ENCODE data around the gene GALNS.
A peak's percentile ranks its signal among the peaks of the same experiment; 100 is the strongest.

GALNS gene

GRCh38 chr16:88813269-88814143 lies 43.2 kb downstream of the GALNS start:
- no peak for DNase-seq

GRCh38 chr16:88812513-88813268 lies 44.1 kb downstream of the GALNS start:
- DNase-seq: no peak

- peak; percentile 49 for DNase-seq
These were observed 44.8 kb downstream of the GALNS start, which contains the start of gene APRT for GRCh38 chr16:88811769-88812512. APRT (minus strand) TSS chr16:88811928; CDS start chr16:88811899, 29 bp downstream.

GRCh38 chr16:88810912-88811768 lies 45.6 kb downstream of the GALNS start:
- DNase-seq: no peak

- DNase-seq: no peak
These were observed 46.4 kb downstream of the GALNS start for GRCh38 chr16:88810166-88810911.

GRCh38 chr16:88809676-88810165 lies 47.0 kb downstream of the GALNS start:
- DNase-seq: no peak

- no peak for DNase-seq
These were observed 47.6 kb downstream of the GALNS start for GRCh38 chr16:88809068-88809675.

GRCh38 chr16:88807626-88808453 lies 48.9 kb downstream of the GALNS start:
- no peak for DNase-seq

GRCh38 chr16:88807142-88807625 lies 49.6 kb downstream of the GALNS start:
- DNase-seq: no peak

GRCh38 chr16:88806491-88807111 lies 50.1 kb downstream of the GALNS start:
- DNase-seq: no peak

GRCh38 chr16:88805887-88806393 lies 50.8 kb downstream of the GALNS start:
- no peak for DNase-seq

- DNase-seq: no peak
These were observed 51.4 kb downstream of the GALNS start for GRCh38 chr16:88805340-88805715.

GRCh38 chr16:88804552-88805339 lies 52.0 kb downstream of the GALNS start:
- DNase-seq: no peak

- DNase-seq: no peak
These were observed 52.6 kb downstream of the GALNS start for GRCh38 chr16:88804173-88804551.

- DNase-seq: peak; percentile 19
These were observed 53.3 kb downstream of the GALNS start, which contains the start of gene CDT1 for GRCh38 chr16:88803264-88803987. CDT1 (plus strand) TSS chr16:88803789; CDS start chr16:88803832, 43 bp downstream.

- DNase-seq: no peak
These were observed 56.5 kb downstream of the GALNS start for GRCh38 chr16:88800277-88800592.

- no peak for DNase-seq
These were observed 57.0 kb downstream of the GALNS start for GRCh38 chr16:88799569-88800276.
